Lung (tissue), 12 donors: Measurements from ENCODE around the gene CLOCK. TPM values are rescaled to one million over a fixed set of nuclear protein-coding genes. Genes with fewer than 3 reads are reported as not detected.
A peak's percentile ranks its signal among the peaks of the same experiment; 100 is the strongest.

Experiments used
- ATAC-seq: fragments of 200-7000 bp; cut with Tn5 transposase; one replicate; pipeline ENCODE4 v1.9.1; 2020; ENCODE audit warnings: moderate number of reproducible peaks; ENCODE audit not compliant: insufficient read depth, low FRiP score
- DNase-seq, 3 donors: peaks; one replicate each; pipeline ENCODE4 v3.0.0-alpha.2; 2013 to 2017
- H3K27ac ChIP-seq, 2 donors: one replicate each; pipeline ENCODE4 v1.5.1; 2013; ENCODE audit warnings: mild to moderate bottlenecking in 2 of 2, moderate library complexity in 2 of 2, control low read depth in 1 of 2, inconsistent platforms in 1 of 2, low read depth in 1 of 2, low read length in 1 of 2
- H3K27me3 ChIP-seq, 3 donors: one replicate each; pipeline ENCODE4 v1.5.1; 2013; ENCODE audit warnings: low read length in 2 of 3; ENCODE audit not compliant: control insufficient read depth in 3 of 3, insufficient read depth in 3 of 3
- H3K36me3 ChIP-seq, 4 donors: one replicate each; pipeline ENCODE4 v1.5.1; 2013; ENCODE audit warnings: low read length in 4 of 4, mild to moderate bottlenecking in 1 of 4, moderate library complexity in 1 of 4; ENCODE audit not compliant: control insufficient read depth in 4 of 4, insufficient read depth in 4 of 4
- H3K4me1 ChIP-seq, 5 donors: one replicate each; pipeline ENCODE4 v1.5.1; 2013; ENCODE audit warnings: low read length in 5 of 5, mild to moderate bottlenecking in 2 of 5, moderate library complexity in 1 of 5; ENCODE audit not compliant: control insufficient read depth in 5 of 5, insufficient read depth in 5 of 5
- H3K4me3 ChIP-seq: one replicate; pipeline ENCODE4 v1.5.1; 2013; ENCODE audit warnings: mild to moderate bottlenecking, control low read depth, moderate library complexity
- H3K9ac ChIP-seq, 2 donors: one replicate each; pipeline ENCODE4 v1.5.1; 2013; ENCODE audit warnings: low read length in 2 of 2, control low read depth in 1 of 2; ENCODE audit not compliant: insufficient read depth in 1 of 2
- H3K9me3 ChIP-seq, 4 donors: one replicate each; pipeline ENCODE4 v1.5.1; 2013; ENCODE audit warnings: low read length in 3 of 4, mild to moderate bottlenecking in 1 of 4, moderate library complexity in 1 of 4; ENCODE audit not compliant: control insufficient read depth in 4 of 4, insufficient read depth in 3 of 4
- WGBS, 2 donors: extraction: QIAGEN DNeasy Blood & Tissue Kit; methylation state at CpG; one replicate each; pipeline ENCODE4 v1.1.7; 2013; 5-methylcytosine and 5-hydroxymethylcytosine counted together
- polyA plus RNA-seq, 2 donors: library from polyadenylated mRNA; stranded (reverse); fragments of 200-250 nt; gene quantifications; one replicate each; pipeline ENCODE4 v1.2.1, GENCODE V29; 2013
- total RNA-seq, 2 donors: library from RNA; depleted of rRNA in 1 of 2; stranded (reverse); fragments of >200 nt in 1 of 2; gene quantifications; one replicate each; pipeline ENCODE4 v1.2.1, GENCODE V29; 2014 to 2021
- TF ChIP-seq, protein P1 (sequence below): IDR thresholded peaks from 2 replicates; pipeline ENCODE4 v1.5.1; 2012; ENCODE audit warnings: mild to moderate bottlenecking; ENCODE audit errors: control extremely low read depth, extremely low read depth
- donor health status: control.
- donor health status: control.
- donor health status: Bipolar disorder and iron deficiency.
- donor health status: healthy.
- donor health status: DM: yes; HTN: yes; CAD: no.

CLOCK gene
- total and polyA plus RNA-seq, 4 donors: 6.2 to 29.7 (median 14.7) TPM

DNA sequence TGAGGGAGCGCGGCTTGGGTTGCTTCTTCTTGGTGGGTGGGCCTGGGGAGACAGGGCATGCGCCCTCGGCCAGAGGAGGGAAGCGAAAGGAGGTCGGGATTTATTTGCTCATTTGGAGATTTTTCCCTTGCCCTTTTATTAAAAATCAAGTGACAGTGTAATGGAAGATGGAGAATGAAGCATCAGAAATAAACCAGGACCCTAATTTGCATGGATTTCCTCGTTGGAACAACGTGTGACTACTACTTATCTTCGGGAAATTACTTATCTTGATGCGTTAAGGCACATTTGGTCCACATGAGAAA lies 709 bp upstream of the CLOCK start:
- H3K27ac ChIP-seq: peak overlapping the region; percentile 97 to 98
- WGBS, 2 donors: 3% methylated on average over 10 of the region's 10 CpGs
- peaks cover 0 to 28% (median 7%) of the 10 kb centered on the region in 5 donors for H3K4me1 ChIP-seq
- peak overlapping the region; percentile 41 to 80 for H3K9ac ChIP-seq
- no peaks in the 10 kb centered on the region for H3K27me3 ChIP-seq
- peak overlapping the region; percentile 71 for H3K4me3 ChIP-seq
- no peaks in the 10 kb centered on the region for H3K36me3 ChIP-seq
- DNase-seq (peak in 1 of 3 donors; percentile 77), ATAC-seq (peak; percentile 0)
- H3K9me3 ChIP-seq: no peaks in the 10 kb centered on the region
- TF ChIP-seq, protein P1, sequence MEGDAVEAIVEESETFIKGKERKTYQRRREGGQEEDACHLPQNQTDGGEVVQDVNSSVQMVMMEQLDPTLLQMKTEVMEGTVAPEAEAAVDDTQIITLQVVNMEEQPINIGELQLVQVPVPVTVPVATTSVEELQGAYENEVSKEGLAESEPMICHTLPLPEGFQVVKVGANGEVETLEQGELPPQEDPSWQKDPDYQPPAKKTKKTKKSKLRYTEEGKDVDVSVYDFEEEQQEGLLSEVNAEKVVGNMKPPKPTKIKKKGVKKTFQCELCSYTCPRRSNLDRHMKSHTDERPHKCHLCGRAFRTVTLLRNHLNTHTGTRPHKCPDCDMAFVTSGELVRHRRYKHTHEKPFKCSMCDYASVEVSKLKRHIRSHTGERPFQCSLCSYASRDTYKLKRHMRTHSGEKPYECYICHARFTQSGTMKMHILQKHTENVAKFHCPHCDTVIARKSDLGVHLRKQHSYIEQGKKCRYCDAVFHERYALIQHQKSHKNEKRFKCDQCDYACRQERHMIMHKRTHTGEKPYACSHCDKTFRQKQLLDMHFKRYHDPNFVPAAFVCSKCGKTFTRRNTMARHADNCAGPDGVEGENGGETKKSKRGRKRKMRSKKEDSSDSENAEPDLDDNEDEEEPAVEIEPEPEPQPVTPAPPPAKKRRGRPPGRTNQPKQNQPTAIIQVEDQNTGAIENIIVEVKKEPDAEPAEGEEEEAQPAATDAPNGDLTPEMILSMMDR: no peak

DNA sequence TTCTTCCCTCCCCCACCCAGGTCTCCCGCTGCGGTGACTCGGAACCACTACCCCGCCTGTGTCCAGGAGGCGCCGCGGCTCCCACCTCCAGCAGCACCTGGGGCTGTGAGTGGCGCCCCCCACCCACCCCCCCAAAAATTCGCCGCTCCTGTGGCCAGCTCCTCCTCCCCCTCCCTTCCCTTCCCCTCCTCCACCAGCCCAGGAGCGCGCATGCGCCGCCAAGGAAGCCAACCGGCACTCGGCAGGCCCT lies 278 bp downstream of the CLOCK start:
- Histone ChIP-seq H3K36me3 (no peaks in the 10 kb centered on the region), H3K4me1 (peaks cover 0 to 28% (median 8%) of the 10 kb centered on the region in 5 donors), H3K27me3 (no peaks in the 10 kb centered on the region), H3K9ac (no peak overlapping the region), H3K9me3 (no peaks in the 10 kb centered on the region), H3K4me3 (peak overlapping the region; percentile 71), H3K27ac (peak overlapping the region; percentile 97 to 98)
- ATAC-seq (peak; percentile 82), DNase-seq (no peak)
- TF ChIP-seq, protein P1: no peak
- whole genome bisulfite sequencing, 2 donors: 1% methylated on average over 16 of the region's 16 CpGs; no CpG with 5 or more reads in 1 of the 2 donors

DNA sequence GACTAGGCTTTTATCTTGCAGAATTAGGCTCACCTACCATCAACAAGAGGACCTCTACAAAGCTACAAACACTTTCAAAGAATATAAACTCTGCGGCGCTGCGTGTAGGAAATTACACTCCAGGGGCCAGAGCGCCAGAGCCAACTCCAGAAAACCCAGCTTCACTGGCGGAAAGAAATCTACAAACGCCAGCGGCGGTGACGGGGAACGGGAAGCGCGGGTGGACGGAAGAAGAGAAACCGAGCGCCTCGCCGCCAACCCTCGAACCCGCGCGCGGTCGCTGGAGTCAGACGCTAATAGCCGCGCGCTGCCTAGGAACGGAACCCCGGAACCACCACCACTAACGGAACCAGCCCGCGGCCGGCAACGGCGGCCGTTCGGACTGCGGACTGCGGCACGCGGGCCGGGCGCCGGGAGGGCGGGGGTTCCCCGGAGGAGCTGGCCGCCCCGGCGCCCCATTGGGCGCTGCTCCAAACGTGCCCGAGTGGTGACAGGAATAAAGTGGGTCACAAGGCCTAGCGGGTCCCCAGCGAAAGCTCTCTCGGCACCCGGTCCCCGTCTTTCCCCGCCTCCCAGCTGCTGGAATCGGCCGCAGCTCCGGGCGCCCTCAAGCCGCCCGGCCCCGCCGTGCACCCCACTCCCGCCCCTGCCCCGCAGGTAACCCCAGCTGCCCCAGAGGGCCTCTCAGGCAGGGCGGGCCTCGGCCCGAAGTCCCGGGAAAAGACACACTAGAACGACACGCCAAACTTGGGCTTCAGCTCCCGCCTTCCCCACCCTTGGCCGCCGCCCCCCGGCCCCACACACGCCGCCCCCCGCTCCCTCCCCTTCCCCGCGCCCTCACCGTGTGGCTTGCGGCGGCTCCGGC lies 836 bp downstream of the CLOCK start:
- DNase-seq: peak; percentile 87 to 88 (median 88)
- TF ChIP-seq, protein P1: no peak
- H3K27ac ChIP-seq: peak overlapping the region; percentile 97 to 98
- H3K9me3 ChIP-seq: no peaks in the 10 kb centered on the region
- H3K9ac ChIP-seq: peak overlapping the region; percentile 82 to 90
- peak overlapping the region; percentile 71 for H3K4me3 ChIP-seq
- peaks cover 0 to 28% (median 8%) of the 10 kb centered on the region in 5 donors for H3K4me1 ChIP-seq
- no peaks in the 10 kb centered on the region for H3K27me3 ChIP-seq
- peak; percentile 67 for ATAC-seq
- 0 to 1% methylated on average over 64 to 87 of the region's 87 CpGs for WGBS, 2 donors
- no peaks in the 10 kb centered on the region for H3K36me3 ChIP-seq

DNA sequence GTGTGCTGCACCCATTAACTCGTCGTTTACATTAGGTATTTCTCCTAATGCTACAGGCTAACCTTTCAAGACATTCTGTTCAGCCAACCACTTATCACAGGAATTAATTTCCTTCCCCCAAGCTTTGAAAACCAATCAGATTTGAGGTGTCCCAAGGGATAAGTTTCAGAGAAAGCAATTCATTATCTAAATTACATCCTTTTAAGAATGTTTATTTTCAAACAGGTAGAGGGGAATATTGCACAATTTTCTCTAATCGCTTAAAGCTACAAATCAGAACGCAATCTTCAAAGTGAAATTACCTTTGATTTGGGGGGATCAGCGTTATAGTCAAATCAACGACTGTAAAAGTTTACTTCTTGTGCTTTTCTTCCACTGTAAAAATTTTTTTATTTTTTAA lies 1.6 kb downstream of the CLOCK start:
- H3K4me1 ChIP-seq: peaks cover 0 to 28% (median 8%) of the 10 kb centered on the region in 5 donors
- peak overlapping the region in 1 of 2 donors; percentile 98 for H3K27ac ChIP-seq
- H3K36me3 ChIP-seq: peaks cover 0 to 3% (median 0%) of the 10 kb centered on the region in 4 donors
- WGBS, 2 donors: 2 to 3% methylated on average over 6 of the region's 6 CpGs
- TF ChIP-seq, protein P1: no peak
- peak in 2 of 3 donors; percentile 41 to 44 for DNase-seq
- H3K9me3 ChIP-seq: no peaks in the 10 kb centered on the region
- no peaks in the 10 kb centered on the region for H3K27me3 ChIP-seq
- ATAC-seq: no peak
- H3K9ac ChIP-seq: peak overlapping the region; percentile 82 to 90
- H3K4me3 ChIP-seq: no peak overlapping the region
